MG63 (cell line): ENCODE results near the gene LRRC46. TPM values are rescaled to one million over a fixed set of nuclear protein-coding genes. Genes with fewer than 3 reads are reported as not detected.

Experiments
- DNase-seq: peaks from one replicate; pipeline ENCODE4 v3.0.0-alpha.2; 2020
- H3K27me3 ChIP-seq: fragments of 250-450 bp; sonication (Bioruptor Pico); 2 replicates; pipeline ENCODE4 v1.5.1; 2020; ENCODE audit warnings: mild to moderate bottlenecking, moderate library complexity
- H3K36me3 ChIP-seq: fragments of 250-450 bp; sonication (Bioruptor Pico); 2 replicates; pipeline ENCODE4 v1.5.1; 2020; ENCODE audit warnings: mild to moderate bottlenecking, moderate library complexity
- H3K4me3 ChIP-seq: fragments of 250-450 bp; sonication (Bioruptor Pico); 2 replicates; pipeline ENCODE4 v1.5.1; 2020; ENCODE audit warnings: mild to moderate bottlenecking, moderate library complexity
- H3K9me3 ChIP-seq: fragments of 250-450 bp; sonication (Bioruptor Pico); 2 replicates; pipeline ENCODE4 v1.5.1; 2020; ENCODE audit warnings: mild to moderate bottlenecking, moderate library complexity
- total RNA-seq: library from RNA; depleted of rRNA; stranded (reverse); fragments of >200 nt; shearing (Covaris generic); gene quantifications from 2 replicates; pipeline ENCODE4 v1.2.3, GENCODE V29; 2014; ENCODE audit warnings: low replicate concordance

The LRRC46 gene
- total RNA-seq, 1 experiment from 2014 or later, result not detected

DNA sequence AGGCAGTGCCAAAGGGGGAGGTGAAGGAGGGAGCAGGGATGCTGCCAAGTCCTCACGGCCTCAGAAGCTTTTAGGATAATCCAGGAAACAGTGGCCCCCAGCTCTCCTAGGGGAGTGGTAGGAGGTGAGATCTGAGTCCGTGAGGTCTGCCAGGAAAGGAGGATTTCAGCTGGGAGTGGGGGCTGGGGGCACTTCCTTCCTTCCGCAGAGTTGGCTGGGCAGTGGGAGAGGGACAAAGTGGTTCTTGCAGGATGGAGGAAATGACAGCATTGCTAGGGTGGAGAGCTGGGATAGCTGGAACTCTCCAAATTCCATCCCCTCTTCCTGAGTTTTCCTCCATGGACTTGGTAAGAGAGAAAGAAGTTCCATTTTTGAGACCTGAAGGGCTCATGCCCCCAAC is 24.3 kb downstream of the LRRC46 start:
- H3K27me3 ChIP-seq, result peaks cover 22% of the 10 kb centered on the region
- DNase-seq, result no peak
- H3K4me3 ChIP-seq, result no peak overlapping the region
- H3K9me3 ChIP-seq, result no peaks in the 10 kb centered on the region
- H3K36me3 ChIP-seq, result no peaks in the 10 kb centered on the region

DNA sequence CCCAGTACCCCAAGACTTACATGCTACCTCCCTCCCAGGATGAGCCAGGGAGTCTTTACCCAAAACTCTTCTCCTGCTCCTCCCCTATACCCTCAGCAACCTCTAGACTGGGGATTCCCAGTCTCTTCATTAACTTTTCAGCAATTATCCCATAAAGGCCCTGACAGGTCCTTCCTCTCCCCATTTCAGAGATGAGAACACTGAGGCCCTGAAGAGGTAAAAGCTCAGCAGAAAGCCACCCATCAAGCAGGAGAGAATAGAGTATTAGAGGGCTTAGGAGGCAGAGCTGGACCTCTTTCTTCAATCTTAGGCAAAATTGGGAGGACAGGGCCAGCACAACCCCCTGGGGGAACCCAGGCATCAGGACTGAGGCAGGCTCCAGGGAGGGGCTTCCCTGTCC is 25.4 kb downstream of the LRRC46 start:
- Histone ChIP-seq H3K27me3 (peaks cover 22% of the 10 kb centered on the region), H3K36me3 (no peaks in the 10 kb centered on the region), H3K9me3 (no peaks in the 10 kb centered on the region), H3K4me3 (no peak overlapping the region)
- no peak for DNase-seq

DNA sequence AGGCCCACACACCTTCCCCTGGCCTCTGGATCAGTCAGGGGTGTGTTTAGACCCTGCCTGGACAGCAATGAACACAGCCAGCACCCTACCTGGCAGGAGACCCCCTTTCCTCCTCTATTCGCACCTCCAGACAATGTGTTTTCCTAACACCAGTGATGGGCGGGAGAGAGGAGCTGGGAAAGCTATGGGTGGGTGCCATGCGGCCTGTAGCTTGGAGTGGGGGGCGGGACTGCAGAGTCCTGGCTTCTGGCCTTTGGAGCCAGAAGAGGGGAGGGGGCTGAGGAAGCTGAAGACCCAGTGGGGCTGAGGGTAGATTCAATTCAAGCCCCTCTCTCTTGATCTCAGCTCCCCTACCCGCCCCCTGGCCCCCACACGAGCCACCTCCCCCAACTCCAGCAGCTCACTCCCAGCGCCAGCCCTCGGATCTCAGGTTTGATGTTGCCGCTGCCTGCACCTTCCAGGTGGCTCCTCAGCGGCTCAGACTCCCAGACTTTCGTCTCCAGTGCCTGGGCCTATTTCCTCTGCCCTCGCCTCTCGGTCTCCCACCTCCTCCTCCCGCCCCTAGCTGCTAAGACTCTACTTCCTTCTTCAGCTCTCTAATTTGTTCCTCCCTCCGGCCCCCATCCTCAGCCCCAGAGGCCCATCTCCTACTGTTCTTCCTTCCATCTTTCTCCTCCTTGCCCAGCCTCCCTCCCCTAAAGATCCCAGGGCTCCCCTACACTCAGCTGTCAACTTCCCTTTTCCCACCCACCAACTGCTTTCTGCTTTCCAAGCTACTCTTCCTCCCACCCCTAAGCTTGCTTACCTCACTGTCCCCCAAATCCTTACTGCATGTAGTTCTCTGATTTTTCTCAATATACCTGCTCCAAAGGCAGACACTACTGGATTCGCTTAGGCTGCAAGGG is 26.3 kb downstream of the LRRC46 start:
- Histone ChIP-seq H3K27me3 (peaks cover 16% of the 10 kb centered on the region), H3K4me3 (no peak overlapping the region), H3K9me3 (no peaks in the 10 kb centered on the region), H3K36me3 (no peaks in the 10 kb centered on the region)
- DNase-seq, result no peak

- H3K4me3 ChIP-seq, result no peak overlapping the region
- H3K27me3 ChIP-seq, result no peaks in the 10 kb centered on the region
- H3K9me3 ChIP-seq, result peaks cover 3% of the 10 kb centered on the region
- no peak for DNase-seq
- no peaks in the 10 kb centered on the region for H3K36me3 ChIP-seq
These were observed 28.9 kb downstream of the LRRC46 start for GRCh38 chr17:47860386-47860785.

DNA sequence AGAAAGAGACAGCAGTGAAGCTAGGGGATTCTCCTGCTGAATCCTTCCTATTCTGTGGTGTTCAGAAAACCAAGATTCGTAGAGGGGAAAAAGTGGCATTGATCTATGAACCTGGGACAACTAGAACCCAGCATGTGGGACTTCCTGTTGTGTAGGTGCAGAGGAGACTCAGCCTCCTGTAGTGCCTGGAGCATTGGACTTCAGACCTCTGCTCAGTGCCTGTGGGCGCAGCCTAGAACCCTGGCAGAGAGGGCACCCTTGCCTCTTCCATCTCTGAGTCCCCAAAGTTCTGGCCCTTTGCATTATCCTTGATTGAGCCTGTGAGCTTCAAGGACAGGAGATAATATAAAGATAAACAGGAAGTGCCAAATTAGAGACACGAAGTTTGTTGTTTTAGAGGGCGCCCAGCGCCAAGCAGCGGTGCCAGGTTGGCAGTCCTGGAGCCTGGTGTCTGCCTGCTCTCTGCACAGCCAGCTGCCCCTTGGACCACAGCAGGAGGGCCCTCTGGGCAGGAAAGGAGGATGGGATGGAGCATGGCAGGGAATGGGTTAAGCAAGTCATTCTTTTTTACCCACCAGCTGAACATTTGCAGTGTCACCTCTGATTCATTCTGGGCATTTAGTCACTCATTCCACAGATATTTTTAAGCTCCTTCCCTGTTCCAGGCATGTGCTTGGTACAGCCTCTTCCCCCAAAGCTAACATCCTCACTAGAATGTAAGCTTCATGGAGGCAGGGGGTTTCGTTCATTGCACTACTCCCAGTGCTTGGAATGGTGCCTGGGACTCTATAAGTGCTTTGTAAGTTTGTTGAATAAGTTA is 31.4 kb downstream of the LRRC46 start:
- Histone ChIP-seq H3K4me3 (no peak overlapping the region), H3K36me3 (no peaks in the 10 kb centered on the region), H3K9me3 (peaks cover 3% of the 10 kb centered on the region), H3K27me3 (no peaks in the 10 kb centered on the region)
- DNase-seq, result peak; percentile 89

DNA sequence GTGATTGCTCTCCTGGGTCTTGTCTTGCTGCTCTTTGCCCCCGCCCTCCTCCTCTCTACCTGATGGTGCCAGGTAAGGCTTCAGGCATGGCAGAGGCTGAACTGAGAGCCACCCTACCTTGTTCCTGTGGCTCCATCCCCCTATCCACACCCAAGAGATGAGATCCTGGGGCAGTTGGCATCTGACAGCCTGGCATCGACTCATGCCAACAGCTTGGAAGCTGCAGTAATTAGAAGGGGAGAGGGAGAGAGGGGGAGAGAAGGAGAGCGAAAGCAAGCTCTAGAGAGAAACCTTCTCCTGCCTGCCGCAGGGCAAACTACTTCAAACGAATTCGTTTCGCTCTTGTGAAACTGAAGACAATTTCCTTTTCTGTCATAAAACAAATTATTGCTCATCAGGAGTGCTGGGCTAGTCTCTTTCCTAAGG is 33.3 kb downstream of the LRRC46 start:
- Histone ChIP-seq H3K4me3 (no peak overlapping the region), H3K36me3 (no peaks in the 10 kb centered on the region), H3K27me3 (no peaks in the 10 kb centered on the region), H3K9me3 (peaks cover 3% of the 10 kb centered on the region)
- peak; percentile 23 for DNase-seq

DNA sequence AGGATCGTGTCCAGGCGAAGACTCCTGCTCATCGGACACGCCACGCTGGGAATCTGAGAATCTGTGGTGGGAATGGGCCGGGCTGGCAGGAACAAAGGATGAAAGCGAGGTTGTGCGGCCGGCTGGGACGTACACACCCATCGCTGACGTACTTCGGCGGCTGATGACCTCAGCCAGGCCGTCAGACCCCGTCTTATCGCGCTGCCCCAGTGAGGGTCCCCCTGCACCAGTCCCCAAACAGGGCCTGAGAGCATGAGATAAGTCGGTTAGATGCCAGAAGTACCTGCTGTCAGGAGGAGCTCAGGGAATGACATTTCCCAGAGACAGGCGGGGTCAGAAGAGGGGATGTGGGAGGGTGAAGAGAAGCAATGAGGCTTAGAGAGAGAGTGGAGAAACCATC is 35.5 kb downstream of the LRRC46 start:
- no peaks in the 10 kb centered on the region for H3K27me3 ChIP-seq
- H3K4me3 ChIP-seq, result no peak overlapping the region
- H3K36me3 ChIP-seq, result no peaks in the 10 kb centered on the region
- no peak for DNase-seq
- peaks cover 3% of the 10 kb centered on the region for H3K9me3 ChIP-seq

DNA sequence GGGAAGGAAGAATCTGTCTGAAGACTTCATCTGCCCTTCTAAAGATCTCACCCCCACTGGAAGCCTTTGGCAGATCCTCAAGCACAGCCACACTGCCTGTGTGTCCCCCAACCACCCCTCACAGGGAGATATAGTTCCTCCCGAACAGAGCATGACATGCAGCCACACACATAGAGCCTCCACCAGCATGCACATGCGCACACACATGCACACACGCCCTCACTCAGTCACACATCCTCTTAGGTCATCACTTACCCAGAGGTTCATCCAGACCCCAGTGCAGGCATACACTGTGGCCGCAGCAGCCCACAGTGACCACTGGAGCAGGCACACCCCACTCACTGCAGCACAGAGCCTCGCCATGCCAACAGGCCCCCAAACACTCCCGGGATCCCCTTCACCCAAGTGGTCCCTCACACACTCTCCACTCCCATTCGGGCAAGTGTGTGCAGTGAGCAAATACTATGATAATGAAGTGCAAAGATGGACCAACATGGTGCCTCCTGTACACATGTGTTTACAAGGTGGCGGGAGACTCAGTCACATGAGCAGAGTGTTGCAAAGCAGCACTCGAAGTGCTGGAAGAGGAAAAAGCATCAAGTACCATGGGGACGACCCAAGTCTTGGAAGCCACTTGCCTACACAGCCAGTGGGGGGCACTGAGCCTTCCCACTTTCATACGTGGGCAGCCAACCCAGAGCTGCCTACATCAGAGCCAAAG is 36.5 kb downstream of the LRRC46 start:
- H3K9me3 ChIP-seq, result peaks cover 3% of the 10 kb centered on the region
- H3K4me3 ChIP-seq, result no peak overlapping the region
- no peaks in the 10 kb centered on the region for H3K27me3 ChIP-seq
- no peaks in the 10 kb centered on the region for H3K36me3 ChIP-seq
- no peak for DNase-seq

DNA sequence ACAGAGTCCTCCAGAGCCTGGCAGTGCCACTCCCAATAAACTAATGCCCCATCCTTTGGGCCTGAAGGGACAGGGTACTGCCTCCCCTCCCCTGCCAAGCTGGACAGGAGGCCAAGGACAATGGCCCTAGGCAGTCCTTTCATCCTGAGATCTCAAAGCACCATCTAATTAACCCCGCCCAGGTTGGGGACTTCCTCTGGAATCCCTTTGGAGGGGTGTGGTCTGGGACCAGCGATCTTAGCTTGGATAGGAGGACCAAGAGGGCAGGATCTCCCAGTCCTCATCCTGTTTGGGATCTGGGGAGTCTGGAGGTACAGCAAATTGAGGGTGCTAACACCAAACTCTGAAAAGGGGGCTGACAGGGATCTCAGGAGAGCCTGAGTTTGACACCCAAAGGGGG is 37.6 kb downstream of the LRRC46 start:
- Histone ChIP-seq H3K4me3 (no peak overlapping the region), H3K9me3 (no peaks in the 10 kb centered on the region), H3K36me3 (no peaks in the 10 kb centered on the region), H3K27me3 (no peaks in the 10 kb centered on the region)
- DNase-seq, result no peak

GRCh38 chr17:47870056-47870455 is 38.6 kb downstream of the LRRC46 start:
- no peaks in the 10 kb centered on the region for H3K9me3 ChIP-seq
- no peak for DNase-seq
- no peaks in the 10 kb centered on the region for H3K36me3 ChIP-seq
- no peak overlapping the region for H3K4me3 ChIP-seq
- no peaks in the 10 kb centered on the region for H3K27me3 ChIP-seq

GRCh38 chr17:47871048-47871447 is 39.6 kb downstream of the LRRC46 start:
- no peak overlapping the region for H3K4me3 ChIP-seq
- H3K36me3 ChIP-seq, result no peaks in the 10 kb centered on the region
- DNase-seq, result no peak
- H3K9me3 ChIP-seq, result no peaks in the 10 kb centered on the region
- H3K27me3 ChIP-seq, result no peaks in the 10 kb centered on the region

GRCh38 chr17:47872019-47872650 is 40.7 kb downstream of the LRRC46 start:
- Histone ChIP-seq H3K9me3 (no peaks in the 10 kb centered on the region), H3K36me3 (no peaks in the 10 kb centered on the region), H3K27me3 (no peaks in the 10 kb centered on the region), H3K4me3 (no peak overlapping the region)
- DNase-seq, result no peak

- Histone ChIP-seq H3K27me3 (no peaks in the 10 kb centered on the region), H3K4me3 (no peak overlapping the region), H3K36me3 (no peaks in the 10 kb centered on the region), H3K9me3 (no peaks in the 10 kb centered on the region)
- no peak for DNase-seq
These were observed 41.2 kb downstream of the LRRC46 start for GRCh38 chr17:47872651-47873161.

DNA sequence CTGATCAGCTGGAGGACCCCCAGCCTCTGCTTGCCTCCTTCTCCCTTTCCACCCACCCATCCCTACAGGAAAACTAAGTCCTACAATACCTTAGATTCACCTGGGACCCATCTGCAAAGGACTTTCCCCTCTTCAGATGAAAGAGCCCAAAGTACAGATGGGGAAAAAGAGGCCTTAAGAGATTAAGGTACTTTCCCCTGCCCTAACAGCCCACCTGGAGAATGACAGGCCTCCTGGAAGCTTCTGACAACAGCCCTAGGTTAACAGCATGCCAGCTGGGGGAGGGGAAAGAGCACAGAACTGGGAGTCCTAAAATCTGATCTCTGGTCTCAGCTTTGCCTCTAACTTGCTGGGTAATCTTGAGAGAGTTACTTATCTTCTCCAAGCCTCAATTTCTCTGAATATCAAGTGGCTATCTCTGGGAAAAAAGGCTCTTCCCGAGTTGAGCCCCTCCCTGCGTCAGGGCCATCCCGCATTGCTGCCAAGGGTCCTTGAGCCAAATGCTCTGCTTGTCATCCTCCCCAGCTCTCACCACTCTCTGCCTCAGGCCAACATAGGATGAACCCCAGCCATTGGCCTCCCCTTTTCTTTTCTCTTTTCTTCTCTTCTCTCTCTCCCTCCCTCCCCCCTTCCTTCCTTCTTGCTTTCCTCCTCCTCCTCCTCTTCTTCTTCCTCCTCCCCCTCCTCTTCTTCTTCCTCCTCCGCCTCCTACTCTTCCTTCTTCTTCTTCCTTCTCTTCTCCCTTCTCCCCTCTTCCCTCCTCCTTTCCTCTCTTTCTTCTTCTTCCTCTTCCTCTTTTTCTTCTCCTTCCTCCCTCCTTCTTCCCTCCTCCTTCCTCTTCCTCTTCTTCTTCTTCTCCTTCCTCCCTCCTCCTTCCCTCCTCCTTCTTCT is 42.0 kb downstream of the LRRC46 start:
- Histone ChIP-seq H3K4me3 (no peak overlapping the region), H3K27me3 (no peaks in the 10 kb centered on the region), H3K36me3 (no peaks in the 10 kb centered on the region), H3K9me3 (no peaks in the 10 kb centered on the region)
- DNase-seq, result no peak
